ENCODE data around the gene SLC45A3. TPM values are rescaled to one million over a fixed set of nuclear protein-coding genes. Genes with fewer than 3 reads are reported as not detected.

Gene SLC45A3
- total and polyA plus RNA-seq, 4 donors: 5.3 to 9.9 (median 5.7) TPM

DNA sequence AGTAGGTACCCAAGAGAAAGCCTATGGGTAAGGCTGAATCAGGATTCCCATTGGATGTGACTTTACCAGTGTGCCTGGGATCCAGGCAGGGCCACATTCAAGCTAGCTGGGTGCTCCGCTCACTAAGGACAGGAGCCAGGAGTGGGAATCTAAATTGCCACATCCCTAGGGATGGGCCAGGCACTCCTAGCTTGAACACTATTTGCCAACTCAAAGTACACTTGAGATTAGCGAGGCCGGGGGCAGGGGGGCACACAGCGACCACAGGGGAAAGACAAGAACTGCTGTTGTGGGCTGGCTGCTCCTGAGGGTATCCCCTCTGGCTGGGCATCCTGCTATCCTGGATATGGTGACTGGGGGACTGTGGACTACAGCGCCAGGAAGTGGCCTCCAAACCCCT lies 4.3 kb downstream of the SLC45A3 start:
- peak; percentile 59 for DNase-seq (ENCODE audit: low spot score)
- WGBS: 40% methylated on average over 5 of the region's 5 CpGs

GRCh38 chr1:205675247-205675646 lies 5.1 kb downstream of the SLC45A3 start:
- no peaks in the 10 kb centered on the region for H3K36me3 ChIP-seq (ENCODE audit: control insufficient read depth in 4 of 4, insufficient read depth in 3 of 4, low read depth in 1 of 4, low read length in 3 of 4)
- peak overlapping the region; percentile 57 to 77 for H3K27ac ChIP-seq (ENCODE audit: low read depth in 1 of 2, low read length in 2 of 2)
- no peak overlapping the region for H3K4me3 ChIP-seq (ENCODE audit: low read depth in 1 of 3, low read length in 3 of 3)
- 94% methylated on average over 4 of the region's 4 CpGs for WGBS
- no peak overlapping the region for H3K9ac ChIP-seq (ENCODE audit: low read depth in 1 of 2, low read length in 2 of 2)
- no peaks in the 10 kb centered on the region for H3K9me3 ChIP-seq (ENCODE audit: control insufficient read depth in 4 of 4, low read length in 3 of 4)
- no peaks in the 10 kb centered on the region for H3K27me3 ChIP-seq (ENCODE audit: control insufficient read depth in 4 of 4, insufficient read depth in 4 of 4, low read length in 3 of 4)
- peaks cover 33 to 91% (median 80%) of the 10 kb centered on the region in 4 donors for H3K4me1 ChIP-seq (ENCODE audit: control insufficient read depth in 4 of 4, insufficient read depth in 4 of 4, low read length in 3 of 4)
- no peak for DNase-seq (ENCODE audit: low spot score)
- TF ChIP-seq, protein P1, sequence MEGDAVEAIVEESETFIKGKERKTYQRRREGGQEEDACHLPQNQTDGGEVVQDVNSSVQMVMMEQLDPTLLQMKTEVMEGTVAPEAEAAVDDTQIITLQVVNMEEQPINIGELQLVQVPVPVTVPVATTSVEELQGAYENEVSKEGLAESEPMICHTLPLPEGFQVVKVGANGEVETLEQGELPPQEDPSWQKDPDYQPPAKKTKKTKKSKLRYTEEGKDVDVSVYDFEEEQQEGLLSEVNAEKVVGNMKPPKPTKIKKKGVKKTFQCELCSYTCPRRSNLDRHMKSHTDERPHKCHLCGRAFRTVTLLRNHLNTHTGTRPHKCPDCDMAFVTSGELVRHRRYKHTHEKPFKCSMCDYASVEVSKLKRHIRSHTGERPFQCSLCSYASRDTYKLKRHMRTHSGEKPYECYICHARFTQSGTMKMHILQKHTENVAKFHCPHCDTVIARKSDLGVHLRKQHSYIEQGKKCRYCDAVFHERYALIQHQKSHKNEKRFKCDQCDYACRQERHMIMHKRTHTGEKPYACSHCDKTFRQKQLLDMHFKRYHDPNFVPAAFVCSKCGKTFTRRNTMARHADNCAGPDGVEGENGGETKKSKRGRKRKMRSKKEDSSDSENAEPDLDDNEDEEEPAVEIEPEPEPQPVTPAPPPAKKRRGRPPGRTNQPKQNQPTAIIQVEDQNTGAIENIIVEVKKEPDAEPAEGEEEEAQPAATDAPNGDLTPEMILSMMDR (IDR thresholded peaks at IDR 0.05; ENCODE audit: low read depth, low read length, missing input control): no peak
- TF ChIP-seq HNF4A (conservative IDR thresholded peaks at IDR 0.05): no peak
- no peak for TF ChIP-seq MAX (IDR thresholded peaks at IDR 0.05)
- TF ChIP-seq EGR1 (IDR thresholded peaks at IDR 0.05; ENCODE audit: low read depth in 2 of 2): no peak
- TF ChIP-seq RXRA (IDR thresholded peaks at IDR 0.05): no peak
- TF ChIP-seq, protein P2, sequence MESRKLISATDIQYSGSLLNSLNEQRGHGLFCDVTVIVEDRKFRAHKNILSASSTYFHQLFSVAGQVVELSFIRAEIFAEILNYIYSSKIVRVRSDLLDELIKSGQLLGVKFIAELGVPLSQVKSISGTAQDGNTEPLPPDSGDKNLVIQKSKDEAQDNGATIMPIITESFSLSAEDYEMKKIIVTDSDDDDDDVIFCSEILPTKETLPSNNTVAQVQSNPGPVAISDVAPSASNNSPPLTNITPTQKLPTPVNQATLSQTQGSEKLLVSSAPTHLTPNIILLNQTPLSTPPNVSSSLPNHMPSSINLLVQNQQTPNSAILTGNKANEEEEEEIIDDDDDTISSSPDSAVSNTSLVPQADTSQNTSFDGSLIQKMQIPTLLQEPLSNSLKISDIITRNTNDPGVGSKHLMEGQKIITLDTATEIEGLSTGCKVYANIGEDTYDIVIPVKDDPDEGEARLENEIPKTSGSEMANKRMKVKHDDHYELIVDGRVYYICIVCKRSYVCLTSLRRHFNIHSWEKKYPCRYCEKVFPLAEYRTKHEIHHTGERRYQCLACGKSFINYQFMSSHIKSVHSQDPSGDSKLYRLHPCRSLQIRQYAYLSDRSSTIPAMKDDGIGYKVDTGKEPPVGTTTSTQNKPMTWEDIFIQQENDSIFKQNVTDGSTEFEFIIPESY (IDR thresholded peaks at IDR 0.05): no peak
- no peak for TF ChIP-seq FOXA1 (IDR thresholded peaks at IDR 0.05)
- no peak for TF ChIP-seq GABPA (IDR thresholded peaks at IDR 0.05 in 1 of 2, conservative IDR thresholded peaks at IDR 0.05 in 1 of 2)
- no peak for TF ChIP-seq SP1 (IDR thresholded peaks at IDR 0.05)
- TF ChIP-seq HNF4G (IDR thresholded peaks at IDR 0.05): no peak

More for the DNA sequence above, 4.3 kb downstream of the SLC45A3 start:
- H3K4me1 ChIP-seq (ENCODE audit: control insufficient read depth in 4 of 4, insufficient read depth in 4 of 4, low read length in 3 of 4): peaks cover 26 to 89% (median 83%) of the 10 kb centered on the region in 4 donors
- no peak for TF ChIP-seq YY1 (IDR thresholded peaks at IDR 0.05)
- TF ChIP-seq FOXA1 (IDR thresholded peaks at IDR 0.05): no peak
- peak in 1 of 2 donors; percentile 49 for TF ChIP-seq JUND (IDR thresholded peaks at IDR 0.05)
- TF ChIP-seq HNF4A (conservative IDR thresholded peaks at IDR 0.05): peak; percentile 85 to 86
- TF ChIP-seq, protein P3, sequence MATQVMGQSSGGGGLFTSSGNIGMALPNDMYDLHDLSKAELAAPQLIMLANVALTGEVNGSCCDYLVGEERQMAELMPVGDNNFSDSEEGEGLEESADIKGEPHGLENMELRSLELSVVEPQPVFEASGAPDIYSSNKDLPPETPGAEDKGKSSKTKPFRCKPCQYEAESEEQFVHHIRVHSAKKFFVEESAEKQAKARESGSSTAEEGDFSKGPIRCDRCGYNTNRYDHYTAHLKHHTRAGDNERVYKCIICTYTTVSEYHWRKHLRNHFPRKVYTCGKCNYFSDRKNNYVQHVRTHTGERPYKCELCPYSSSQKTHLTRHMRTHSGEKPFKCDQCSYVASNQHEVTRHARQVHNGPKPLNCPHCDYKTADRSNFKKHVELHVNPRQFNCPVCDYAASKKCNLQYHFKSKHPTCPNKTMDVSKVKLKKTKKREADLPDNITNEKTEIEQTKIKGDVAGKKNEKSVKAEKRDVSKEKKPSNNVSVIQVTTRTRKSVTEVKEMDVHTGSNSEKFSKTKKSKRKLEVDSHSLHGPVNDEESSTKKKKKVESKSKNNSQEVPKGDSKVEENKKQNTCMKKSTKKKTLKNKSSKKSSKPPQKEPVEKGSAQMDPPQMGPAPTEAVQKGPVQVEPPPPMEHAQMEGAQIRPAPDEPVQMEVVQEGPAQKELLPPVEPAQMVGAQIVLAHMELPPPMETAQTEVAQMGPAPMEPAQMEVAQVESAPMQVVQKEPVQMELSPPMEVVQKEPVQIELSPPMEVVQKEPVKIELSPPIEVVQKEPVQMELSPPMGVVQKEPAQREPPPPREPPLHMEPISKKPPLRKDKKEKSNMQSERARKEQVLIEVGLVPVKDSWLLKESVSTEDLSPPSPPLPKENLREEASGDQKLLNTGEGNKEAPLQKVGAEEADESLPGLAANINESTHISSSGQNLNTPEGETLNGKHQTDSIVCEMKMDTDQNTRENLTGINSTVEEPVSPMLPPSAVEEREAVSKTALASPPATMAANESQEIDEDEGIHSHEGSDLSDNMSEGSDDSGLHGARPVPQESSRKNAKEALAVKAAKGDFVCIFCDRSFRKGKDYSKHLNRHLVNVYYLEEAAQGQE (IDR thresholded peaks at IDR 0.05): peak; percentile 47
- peak; percentile 57 for TF ChIP-seq HNF4G (IDR thresholded peaks at IDR 0.05)
- peak; percentile 59 for TF ChIP-seq FOXA2 (IDR thresholded peaks at IDR 0.05)
- TF ChIP-seq MAX (IDR thresholded peaks at IDR 0.05): no peak
- peak; percentile 65 for TF ChIP-seq SP1 (IDR thresholded peaks at IDR 0.05)
- peak; percentile 25 to 54 for TF ChIP-seq RAD21 (IDR thresholded peaks at IDR 0.05)
- TF ChIP-seq EGR1 (IDR thresholded peaks at IDR 0.05; ENCODE audit: low read depth in 2 of 2): peak in 1 of 2 donors; percentile 31
- TF ChIP-seq RXRA (IDR thresholded peaks at IDR 0.05): peak; percentile 63 to 64
- TF ChIP-seq, protein P2 (IDR thresholded peaks at IDR 0.05): no peak
- H3K9me3 ChIP-seq (ENCODE audit: control insufficient read depth in 4 of 4, low read length in 3 of 4): no peaks in the 10 kb centered on the region
- peak overlapping the region; percentile 57 to 77 for H3K27ac ChIP-seq (ENCODE audit: low read depth in 1 of 2, low read length in 2 of 2)
- H3K36me3 ChIP-seq (ENCODE audit: control insufficient read depth in 4 of 4, insufficient read depth in 3 of 4, low read depth in 1 of 4, low read length in 3 of 4): no peaks in the 10 kb centered on the region
- no peak overlapping the region for H3K9ac ChIP-seq (ENCODE audit: low read depth in 1 of 2, low read length in 2 of 2)
- H3K27me3 ChIP-seq (ENCODE audit: control insufficient read depth in 4 of 4, insufficient read depth in 4 of 4, low read length in 3 of 4): no peaks in the 10 kb centered on the region
- no peak overlapping the region for H3K4me3 ChIP-seq (ENCODE audit: low read depth in 1 of 3, low read length in 3 of 3)

Measured in liver (tissue), 9 donors.